Lower leg skin (tissue), 4 donors: Measurements from ENCODE around the gene TMCC1. TPM values are rescaled to one million over a fixed set of nuclear protein-coding genes. Genes with fewer than 3 reads are reported as not detected.

ENCODE experiments used
- DNase-seq, 2 donors: peaks; one replicate each; pipeline ENCODE4 v3.0.0-alpha.2; 2019; ENCODE audit warnings: low spot score in 2 of 2
- H3K4me3 ChIP-seq: fragments of 200-600 bp; sonication (generic); 2 replicates; pipeline ENCODE4 v1.5.1; 2017; ENCODE audit warnings: mild to moderate bottlenecking, low read depth; ENCODE audit not compliant: poor library complexity, severe bottlenecking
- POLR2A ChIP-seq, 2 donors: fragments of 450-650 bp; IDR thresholded peaks; one replicate each; pipeline ENCODE4 v1.6.1; 2016 to 2017; ENCODE audit warnings: antibody characterized with exemption in 2 of 2, mild to moderate bottlenecking in 1 of 2, moderate library complexity in 1 of 2
- WGBS, 2 donors: methylation state at CpG; one replicate each; pipeline ENCODE4 v1.1.5; 2018; 5-methylcytosine and 5-hydroxymethylcytosine counted together
- intact Hi-C: fragments of 100-400 bp; cut with DNase I; formaldehyde crosslinking; loops from one replicate; pipeline ENCODE4 v1.15.0; 2023; ENCODE audit warnings: low total_unique reads
- total RNA-seq, 4 donors: library from RNA; depleted of rRNA; stranded (reverse); fragments of >200 nt; gene quantifications; one replicate each; pipeline ENCODE4 v1.1.0, GENCODE V29; 2016
- TF ChIP-seq, protein P1 (sequence below), 3 donors: fragments of 450-650 bp; IDR thresholded peaks; one replicate each; pipeline ENCODE4 v1.5.1; 2016; ENCODE audit warnings: antibody characterized with exemption in 3 of 3, mild to moderate bottlenecking in 3 of 3, moderate library complexity in 2 of 3

The TMCC1 gene
- total RNA-seq, 4 donors from 2014 or later: 15.1 to 28.6 (median 18.8) TPM

- intact Hi-C loops: no loop called here
- TF ChIP-seq, protein P1, sequence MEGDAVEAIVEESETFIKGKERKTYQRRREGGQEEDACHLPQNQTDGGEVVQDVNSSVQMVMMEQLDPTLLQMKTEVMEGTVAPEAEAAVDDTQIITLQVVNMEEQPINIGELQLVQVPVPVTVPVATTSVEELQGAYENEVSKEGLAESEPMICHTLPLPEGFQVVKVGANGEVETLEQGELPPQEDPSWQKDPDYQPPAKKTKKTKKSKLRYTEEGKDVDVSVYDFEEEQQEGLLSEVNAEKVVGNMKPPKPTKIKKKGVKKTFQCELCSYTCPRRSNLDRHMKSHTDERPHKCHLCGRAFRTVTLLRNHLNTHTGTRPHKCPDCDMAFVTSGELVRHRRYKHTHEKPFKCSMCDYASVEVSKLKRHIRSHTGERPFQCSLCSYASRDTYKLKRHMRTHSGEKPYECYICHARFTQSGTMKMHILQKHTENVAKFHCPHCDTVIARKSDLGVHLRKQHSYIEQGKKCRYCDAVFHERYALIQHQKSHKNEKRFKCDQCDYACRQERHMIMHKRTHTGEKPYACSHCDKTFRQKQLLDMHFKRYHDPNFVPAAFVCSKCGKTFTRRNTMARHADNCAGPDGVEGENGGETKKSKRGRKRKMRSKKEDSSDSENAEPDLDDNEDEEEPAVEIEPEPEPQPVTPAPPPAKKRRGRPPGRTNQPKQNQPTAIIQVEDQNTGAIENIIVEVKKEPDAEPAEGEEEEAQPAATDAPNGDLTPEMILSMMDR (IDR thresholded peaks at IDR 0.05): no peak
- no peak for TF ChIP-seq POLR2A (IDR thresholded peaks at IDR 0.05)
- no peak overlapping the region for H3K4me3 ChIP-seq
- 89 to 92% methylated on average over 3 of the region's 3 CpGs for WGBS, 2 donors
- no peak for DNase-seq
Measured at GRCh38 chr3:129740090-129740489, 153.4 kb downstream of the TMCC1 start.

- intact Hi-C loops: no loop called here
- H3K4me3 ChIP-seq: no peak overlapping the region
- TF ChIP-seq, protein P1 (IDR thresholded peaks at IDR 0.05): no peak
- no peak for TF ChIP-seq POLR2A (IDR thresholded peaks at IDR 0.05)
- 93 to 96% methylated on average over 3 of the region's 3 CpGs for WGBS, 2 donors
- DNase-seq: no peak
Measured at GRCh38 chr3:129739634-129740033, 153.9 kb downstream of the TMCC1 start.

- intact Hi-C loops: no loop called here
- H3K4me3 ChIP-seq: no peak overlapping the region
- WGBS, 2 donors: 42 to 50% methylated on average over 5 of the region's 5 CpGs
- no peak for DNase-seq
- TF ChIP-seq, protein P1 (IDR thresholded peaks at IDR 0.05): no peak
- no peak for TF ChIP-seq POLR2A (IDR thresholded peaks at IDR 0.05)
Measured at GRCh38 chr3:129738172-129738571, 155.3 kb downstream of the TMCC1 start.

DNA sequence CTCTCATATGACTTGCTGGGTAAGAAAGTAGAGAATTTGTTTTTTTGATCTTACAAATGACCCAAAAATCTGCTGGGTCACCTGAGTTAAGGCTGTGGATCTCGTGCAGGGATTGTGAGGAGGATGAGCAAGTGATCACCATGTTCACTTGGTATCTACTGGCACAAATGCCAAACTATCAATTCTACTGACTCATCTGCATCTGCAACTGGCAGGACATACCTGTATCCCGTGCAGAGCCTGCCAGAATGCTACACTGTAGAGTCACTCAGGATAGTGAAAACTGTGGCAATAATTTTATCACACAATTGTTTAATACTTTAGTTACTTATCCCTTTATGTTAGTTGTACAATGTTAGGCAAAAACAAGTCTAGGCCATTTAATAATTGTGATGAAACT lies 157.4 kb downstream of the TMCC1 start:
- no peak for DNase-seq
- TF ChIP-seq, protein P1 (IDR thresholded peaks at IDR 0.05): no peak
- TF ChIP-seq POLR2A (IDR thresholded peaks at IDR 0.05): no peak
- WGBS, 2 donors: 52 to 57% methylated on average over 2 of the region's 2 CpGs
- H3K4me3 ChIP-seq: no peak overlapping the region
- intact Hi-C loops: no loop called here

DNA sequence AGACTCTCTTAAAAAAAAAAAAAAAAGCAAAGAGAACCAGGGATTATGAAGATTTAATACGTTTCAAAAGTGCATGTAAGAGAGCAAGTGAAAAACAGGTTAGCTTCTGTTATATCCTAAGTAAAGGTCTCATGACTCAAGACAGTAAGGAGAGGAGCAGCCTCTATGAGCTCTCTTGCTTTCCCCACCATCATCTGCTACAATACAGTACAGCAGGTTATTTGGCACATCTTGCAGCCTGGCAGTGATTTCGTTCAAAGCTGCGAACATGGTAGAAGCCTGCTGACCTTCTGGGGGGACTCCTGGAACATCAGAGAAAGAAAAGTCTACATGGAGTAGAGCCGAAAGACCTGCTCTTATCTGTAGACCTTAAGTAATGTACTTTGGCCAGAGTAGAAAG lies 157.9 kb downstream of the TMCC1 start:
- WGBS, 2 donors: 72 to 80% methylated on average over 4 of the region's 4 CpGs
- no peak overlapping the region for H3K4me3 ChIP-seq
- no peak for DNase-seq
- TF ChIP-seq POLR2A (IDR thresholded peaks at IDR 0.05): no peak
- TF ChIP-seq, protein P1 (IDR thresholded peaks at IDR 0.05): no peak
- intact Hi-C loops: no loop called here

GRCh38 chr3:129734449-129734848 lies 159.1 kb downstream of the TMCC1 start:
- WGBS, 2 donors: 98 to 99% methylated on average over 2 of the region's 2 CpGs
- TF ChIP-seq, protein P1 (IDR thresholded peaks at IDR 0.05): no peak
- TF ChIP-seq POLR2A (IDR thresholded peaks at IDR 0.05): no peak
- no peak for DNase-seq
- H3K4me3 ChIP-seq: no peak overlapping the region
- intact Hi-C loops: no loop called here
